Measurements from ENCODE around the gene SRM. TPM values are rescaled to one million over a fixed set of nuclear protein-coding genes. Genes with fewer than 3 reads are reported as not detected.

The SRM gene
- polyA plus RNA-seq, 1 donor from 2014 or later, result 22.9 TPM

GRCh38 chr1:11054666-11055065, 5.2 kb downstream of the SRM start:
- Histone ChIP-seq H3K4me3 (ENCODE audit: low read length) (no peak overlapping the region), H4K20me1 (ENCODE audit: insufficient read depth) (no peaks in the 10 kb centered on the region), H3K79me2 (replicated peaks; ENCODE audit: insufficient read depth, low read length) (peaks cover 7% of the 10 kb centered on the region), H3K9me3 (ENCODE audit: low read length) (no peaks in the 10 kb centered on the region), H3K27me3 (ENCODE audit: insufficient read depth, low read depth, low read length) (no peaks in the 10 kb centered on the region), H3K27ac (ENCODE audit: low read length) (no peak overlapping the region), H2AFZ (ENCODE audit: low read depth, low read length) (no peak overlapping the region), H3K9me2 (ENCODE audit: insufficient read depth, low read length) (no peaks in the 10 kb centered on the region), H3K4me2 (ENCODE audit: low read length) (no peak overlapping the region), H3K9ac (ENCODE audit: low read length) (no peak overlapping the region), H3F3A (ENCODE audit: insufficient read depth, low read length, poor library complexity, severe bottlenecking) (no peaks in the 10 kb centered on the region), H3K36me3 (ENCODE audit: insufficient read depth, low read length) (no peaks in the 10 kb centered on the region)
- TF ChIP-seq EZH2 (IDR thresholded peaks at IDR 0.05; ENCODE audit: borderline replicate concordance, insufficient read depth, low read length, poor library complexity, severe bottlenecking) (no peak), SMC3 (conservative IDR thresholded peaks at IDR 0.05; ENCODE audit: poor library complexity) (no peak), RAD21 (conservative IDR thresholded peaks at IDR 0.05) (no peak), MXI1 (conservative IDR thresholded peaks at IDR 0.05; ENCODE audit: poor library complexity, severe bottlenecking) (no peak), TAF1 (IDR thresholded peaks at IDR 0.05; ENCODE audit: low read depth) (no peak), EP300 (conservative IDR thresholded peaks at IDR 0.05; ENCODE audit: poor library complexity, severe bottlenecking) (no peak), CTCF (IDR thresholded peaks at IDR 0.05; ENCODE audit: poor library complexity, severe bottlenecking) (no peak), REST (IDR thresholded peaks at IDR 0.05; ENCODE audit: borderline replicate concordance) (no peak), POLR2AphosphoS5 (IDR thresholded peaks at IDR 0.05) (no peak)

GRCh38 chr1:11054181-11054580, 5.6 kb downstream of the SRM start:
- Histone ChIP-seq H3K4me2 (ENCODE audit: low read length) (no peak overlapping the region), H3K27me3 (ENCODE audit: insufficient read depth, low read depth, low read length) (no peaks in the 10 kb centered on the region), H3K9me3 (ENCODE audit: low read length) (no peaks in the 10 kb centered on the region), H3K36me3 (ENCODE audit: insufficient read depth, low read length) (no peaks in the 10 kb centered on the region), H3F3A (ENCODE audit: insufficient read depth, low read length, poor library complexity, severe bottlenecking) (no peaks in the 10 kb centered on the region), H4K20me1 (ENCODE audit: insufficient read depth) (no peaks in the 10 kb centered on the region), H3K4me3 (ENCODE audit: low read length) (no peak overlapping the region), H3K9ac (ENCODE audit: low read length) (no peak overlapping the region), H2AFZ (ENCODE audit: low read depth, low read length) (no peak overlapping the region), H3K9me2 (ENCODE audit: insufficient read depth, low read length) (no peaks in the 10 kb centered on the region), H3K27ac (ENCODE audit: low read length) (no peak overlapping the region), H3K79me2 (replicated peaks; ENCODE audit: insufficient read depth, low read length) (peaks cover 3% of the 10 kb centered on the region)
- no peak for TF ChIP-seq MXI1 (conservative IDR thresholded peaks at IDR 0.05; ENCODE audit: poor library complexity, severe bottlenecking)

- H3K27ac ChIP-seq (ENCODE audit: low read length), result no peak overlapping the region
- H3F3A ChIP-seq (ENCODE audit: insufficient read depth, low read length, poor library complexity, severe bottlenecking), result no peaks in the 10 kb centered on the region
- H3K27me3 ChIP-seq (ENCODE audit: insufficient read depth, low read depth, low read length), result no peaks in the 10 kb centered on the region
- H3K9ac ChIP-seq (ENCODE audit: low read length), result no peak overlapping the region
- TF ChIP-seq SMC3 (conservative IDR thresholded peaks at IDR 0.05; ENCODE audit: poor library complexity) (no peak), REST (IDR thresholded peaks at IDR 0.05; ENCODE audit: borderline replicate concordance) (no peak), TAF1 (IDR thresholded peaks at IDR 0.05; ENCODE audit: low read depth) (no peak), POLR2AphosphoS5 (IDR thresholded peaks at IDR 0.05) (no peak), EZH2 (IDR thresholded peaks at IDR 0.05; ENCODE audit: borderline replicate concordance, insufficient read depth, low read length, poor library complexity, severe bottlenecking) (no peak), MXI1 (conservative IDR thresholded peaks at IDR 0.05; ENCODE audit: poor library complexity, severe bottlenecking) (no peak), CTCF (IDR thresholded peaks at IDR 0.05; ENCODE audit: poor library complexity, severe bottlenecking) (no peak), EP300 (conservative IDR thresholded peaks at IDR 0.05; ENCODE audit: poor library complexity, severe bottlenecking) (no peak), RAD21 (conservative IDR thresholded peaks at IDR 0.05) (no peak)
- H3K79me2 ChIP-seq (replicated peaks; ENCODE audit: insufficient read depth, low read length), result no peaks in the 10 kb centered on the region
- no peak overlapping the region for H3K4me3 ChIP-seq (ENCODE audit: low read length)
- no peak overlapping the region for H2AFZ ChIP-seq (ENCODE audit: low read depth, low read length)
- H3K4me2 ChIP-seq (ENCODE audit: low read length), result no peak overlapping the region
- H3K9me3 ChIP-seq (ENCODE audit: low read length), result no peaks in the 10 kb centered on the region
- H4K20me1 ChIP-seq (ENCODE audit: insufficient read depth), result no peaks in the 10 kb centered on the region
- H3K9me2 ChIP-seq (ENCODE audit: insufficient read depth, low read length), result no peaks in the 10 kb centered on the region
- no peaks in the 10 kb centered on the region for H3K36me3 ChIP-seq (ENCODE audit: insufficient read depth, low read length)
These were observed 6.1 kb downstream of the SRM start for GRCh38 chr1:11053758-11054137.

Measured in neural cell (in vitro differentiated cells).